GM10847 (cell line): ENCODE data around the gene PPFIA3.
A peak's percentile ranks its signal among the peaks of the same experiment; 100 is the strongest.

ENCODE experiments used
- POLR2A ChIP-seq: IDR thresholded peaks from 2 replicates; pipeline ENCODE4 v1.6.1; 2011; ENCODE audit not compliant: insufficient read length; ENCODE audit errors: extremely low read depth

PPFIA3 gene

GRCh38 chr19:49119411-49120324 is at the start of gene PPFIA3:
TSS of gene PPFIA3 (plus strand) at chr19:49119544. CDS start at chr19:49127874, 8,330 bp downstream.
- no peak for TF ChIP-seq POLR2A

- no peak for TF ChIP-seq POLR2A
These were observed 48.9 kb upstream of the PPFIA3 start for GRCh38 chr19:49070416-49070815.

GRCh38 chr19:49071860-49072547 is 47.3 kb upstream of the PPFIA3 start:
- no peak for TF ChIP-seq POLR2A

GRCh38 chr19:49073514-49074378 is 45.6 kb upstream of the PPFIA3 start:
- TF ChIP-seq POLR2A: no peak

- TF ChIP-seq POLR2A: no peak
These were observed 39.0 kb upstream of the PPFIA3 start for GRCh38 chr19:49080392-49080791.

GRCh38 chr19:49081273-49081672 is 38.1 kb upstream of the PPFIA3 start:
- no peak for TF ChIP-seq POLR2A

- TF ChIP-seq POLR2A: no peak
These were observed 34.9 kb upstream of the PPFIA3 start for GRCh38 chr19:49084206-49085019.

GRCh38 chr19:49085020-49085867 is 34.1 kb upstream of the PPFIA3 start, which contains the start of gene SNRNP70:
TSS of gene SNRNP70 (plus strand) at chr19:49085451. CDS start at chr19:49086415, 964 bp downstream.
- peak; percentile 94 for TF ChIP-seq POLR2A

GRCh38 chr19:49085868-49086232 is 33.5 kb upstream of the PPFIA3 start:
- no peak for TF ChIP-seq POLR2A

GRCh38 chr19:49086296-49086695 is 33.0 kb upstream of the PPFIA3 start:
- TF ChIP-seq POLR2A: no peak

GRCh38 chr19:49091391-49092038 is 27.8 kb upstream of the PPFIA3 start:
- no peak for TF ChIP-seq POLR2A

GRCh38 chr19:49092686-49093085 is 26.7 kb upstream of the PPFIA3 start:
- TF ChIP-seq POLR2A: no peak
